H1 (cell line): Measurements from ENCODE around the gene SPTBN5.

Source experiments
- CTCF ChIP-seq, 3 experiments: IDR thresholded peaks; 1 replicate in 2 of 3; 2 replicates in 1 of 3; pipeline versions ENCODE4 v1.5.1 to v1.6.1; 2011; ENCODE audit warnings: low read length in 3 of 3, mild to moderate bottlenecking in 3 of 3, inconsistent platforms in 2 of 3, low read depth in 1 of 3, moderate library complexity in 1 of 3; ENCODE audit not compliant: insufficient read depth in 1 of 3; ENCODE audit errors: control extremely low read depth in 1 of 3
- POLR2A ChIP-seq, 2 experiments: IDR thresholded peaks; 1 replicate in 1 of 2; 2 replicates in 1 of 2; pipeline ENCODE4 v1.6.1; 2011; ENCODE audit warnings: low read depth in 2 of 2, low read length in 2 of 2, mild to moderate bottlenecking in 2 of 2; ENCODE audit errors: control extremely low read depth in 1 of 2
- RAD21 ChIP-seq, 2 experiments: IDR thresholded peaks in 1 of 2; conservative IDR thresholded peaks in 1 of 2; 2 replicates each; pipeline ENCODE4 v1.6.1; 2011; ENCODE audit warnings: low read depth in 2 of 2, low read length in 2 of 2, improper control_type of control experiment in 1 of 2, inconsistent platforms in 1 of 2, mild to moderate bottlenecking in 1 of 2, moderate library complexity in 1 of 2
- SAP30 ChIP-seq: fragments of 300-600 bp; sonication (generic); IDR thresholded peaks from 2 replicates; pipeline ENCODE4 v1.7.1; 2012; ENCODE audit warnings: low read length, moderate library complexity, mild to moderate bottlenecking, inconsistent platforms; ENCODE audit not compliant: insufficient read depth, insufficient replicate concordance
- SUZ12 ChIP-seq: fragments of 200-600 bp; sonication (generic); IDR thresholded peaks from 2 replicates; pipeline ENCODE4 v1.6.1; 2012; ENCODE audit warnings: mild to moderate bottlenecking, inconsistent platforms, low read length, moderate library complexity, mixed read lengths
- TAF1 ChIP-seq: IDR thresholded peaks from 2 replicates; pipeline ENCODE4 v1.6.1; 2011; ENCODE audit warnings: mild to moderate bottlenecking, low read depth, low read length

- TF ChIP-seq RAD21 (IDR thresholded peaks at IDR 0.05 in 1 of 2, conservative IDR thresholded peaks at IDR 0.05 in 1 of 2; ENCODE audit: low read depth in 2 of 2, low read length in 2 of 2) (peak in 1 of 2 experiments; percentile 36; a peak in 3 of 4 replicates), CTCF (IDR thresholded peaks at IDR 0.05; ENCODE audit: control extremely low read depth in 1 of 3, insufficient read depth in 1 of 3, low read depth in 1 of 3, low read length in 3 of 3) (peak in 2 of 3 experiments; percentile 29 to 36; a peak in 2 of 4 replicates), POLR2A (IDR thresholded peaks at IDR 0.05; ENCODE audit: control extremely low read depth in 1 of 2, low read depth in 2 of 2, low read length in 2 of 2) (no peak), SAP30 (no peak), SUZ12 (no peak), TAF1 (no peak)
These were observed 35.1 kb downstream of the SPTBN5 start for GRCh38 chr15:41858756-41859155.
